Activated CD8-positive, alpha-beta memory T cell treated with anti-CD3 and anti-CD28 coated beads, Interleukin-2, amount 50 U/mL, for 48 hours (primary cell): ENCODE results near the gene BPIFB4.
"Not testable (repeated sequence)": the region's sequence is repeated elsewhere in the genome, so short reads cannot be mapped to it uniquely, and the experiment has no call there.

ENCODE experiments used
- DNase-seq: peaks from one replicate; pipeline ENCODE4 v3.0.0-alpha.2; 2020

BPIFB4 gene

DNA sequence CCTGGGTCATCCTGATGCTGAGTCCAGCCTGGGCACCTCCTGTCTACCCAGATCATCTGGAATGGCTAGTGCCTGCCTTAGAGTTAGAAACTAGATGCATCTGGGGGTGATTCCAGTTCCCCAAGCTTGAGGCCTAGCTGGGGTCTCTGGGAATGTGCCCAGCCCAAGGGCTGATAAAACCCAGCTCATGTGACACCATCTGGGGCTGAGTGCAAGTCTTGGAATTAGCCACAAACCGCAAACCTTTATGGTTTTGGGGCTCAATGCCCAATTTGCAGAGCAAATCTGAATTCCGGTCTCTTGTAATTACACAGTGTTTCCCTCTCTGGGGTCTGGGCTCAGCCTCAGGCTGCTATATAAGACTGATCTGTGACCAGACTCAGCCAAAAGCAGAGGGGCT lies at the start of gene BPIFB4:
BPIFB4 (plus strand) TSS at position 385 of the 400 bp plus-strand sequence. CDS start 1,884 bp downstream, outside the sequence.
- no peak for DNase-seq

DNA sequence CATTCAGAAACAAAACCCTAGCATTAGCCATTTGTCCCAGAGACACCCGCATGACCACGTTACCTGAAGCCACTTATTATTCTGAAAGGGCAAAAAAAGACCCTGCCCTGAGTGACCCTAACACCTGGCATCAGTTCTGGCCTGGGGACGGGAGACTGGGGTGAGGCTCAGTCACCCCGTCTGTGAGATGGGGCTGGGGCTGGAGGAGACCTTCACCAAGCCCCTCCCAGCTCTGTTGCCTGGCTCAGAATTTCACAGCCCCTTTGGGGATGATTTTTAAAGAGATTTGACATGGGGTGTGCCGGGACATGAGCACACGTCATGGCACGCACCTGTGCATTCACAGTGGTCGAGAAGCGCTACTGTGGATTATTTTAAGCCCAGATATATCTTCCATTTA lies 49.4 kb upstream of the BPIFB4 start:
- no peak for DNase-seq

DNA sequence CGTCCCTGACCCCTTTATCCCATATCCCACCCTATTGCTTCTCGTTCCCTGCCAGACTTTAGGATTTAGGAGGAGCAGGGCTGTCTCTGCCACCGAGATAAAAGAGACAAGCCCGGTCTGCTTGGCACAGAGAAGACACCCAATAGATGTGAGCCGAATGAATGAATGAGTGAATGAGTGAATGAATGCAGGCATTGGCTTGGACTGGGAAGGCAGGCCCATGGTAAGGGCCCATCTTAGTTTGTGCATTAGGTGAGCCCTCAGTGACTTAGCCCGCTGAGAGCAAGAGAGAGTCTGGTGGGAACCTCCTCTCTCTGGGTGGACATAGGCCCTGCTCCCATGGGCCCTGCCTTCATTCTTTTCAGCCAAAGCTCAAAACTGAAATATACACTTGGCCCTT lies 48.9 kb upstream of the BPIFB4 start:
- DNase-seq = no peak

DNA sequence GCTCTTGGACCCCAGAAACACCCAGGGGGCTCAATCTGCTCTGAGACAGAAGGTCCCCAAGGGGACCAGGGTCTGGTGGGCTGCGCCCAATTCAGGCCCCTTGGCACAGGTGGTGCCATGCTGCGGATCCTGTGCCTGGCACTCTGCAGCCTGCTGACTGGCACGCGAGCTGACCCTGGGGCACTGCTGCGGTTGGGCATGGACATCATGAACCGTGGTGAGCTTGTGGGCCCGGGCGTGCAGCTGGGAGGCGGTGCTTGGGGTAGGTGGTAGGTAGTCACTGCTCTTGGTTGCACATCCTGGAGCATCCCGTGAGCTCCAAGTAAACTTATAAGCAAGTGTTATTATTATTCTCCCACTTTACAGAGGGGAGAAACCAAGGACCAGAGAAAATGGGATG lies 47.9 kb upstream of the BPIFB4 start, which contains the start of gene BPIFB6:
BPIFB6 (plus strand) TSS at position 118 of the 400 bp plus-strand sequence; CDS start at position 118, 0 bp downstream.
- no peak for DNase-seq

DNA sequence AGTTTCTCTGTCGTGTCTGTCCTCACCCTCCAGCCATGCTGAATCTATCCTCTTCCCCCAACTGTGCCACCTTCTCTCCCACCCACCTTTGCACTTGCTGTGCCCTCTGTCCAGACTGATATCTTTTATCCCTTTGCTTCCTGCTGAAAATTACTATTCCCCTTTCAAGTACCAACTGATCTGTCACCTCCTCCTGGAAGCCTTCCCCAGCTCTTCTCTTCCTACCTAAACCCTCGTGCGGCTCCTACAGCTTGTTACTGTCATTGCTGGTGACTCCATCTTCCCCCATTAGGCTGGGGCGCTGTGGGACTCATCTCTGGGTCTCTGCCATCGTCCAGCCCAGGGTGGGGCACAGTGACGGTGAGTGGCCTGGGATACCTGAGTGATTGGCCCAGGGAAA lies 46.9 kb upstream of the BPIFB4 start:
- DNase-seq = no peak

DNA sequence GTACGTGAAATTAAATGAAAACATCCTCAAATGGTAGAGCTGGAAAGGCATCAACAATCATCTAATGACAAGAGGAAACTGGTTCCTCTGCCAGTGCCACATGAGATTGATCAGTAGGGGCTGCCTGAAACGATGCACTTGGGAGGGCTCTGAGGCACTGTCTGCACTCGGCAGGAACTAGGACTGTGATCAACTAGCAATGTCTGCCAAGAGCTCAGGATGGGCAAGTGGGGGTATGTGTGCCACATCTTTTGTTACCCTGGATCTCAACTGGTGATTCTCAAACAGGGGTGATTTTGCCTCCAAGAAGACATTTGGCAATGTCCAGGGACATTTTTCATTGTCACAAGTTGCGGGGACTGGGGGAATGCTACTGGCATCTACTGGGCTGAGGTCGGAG lies 46.1 kb upstream of the BPIFB4 start:
- no peak for DNase-seq

DNA sequence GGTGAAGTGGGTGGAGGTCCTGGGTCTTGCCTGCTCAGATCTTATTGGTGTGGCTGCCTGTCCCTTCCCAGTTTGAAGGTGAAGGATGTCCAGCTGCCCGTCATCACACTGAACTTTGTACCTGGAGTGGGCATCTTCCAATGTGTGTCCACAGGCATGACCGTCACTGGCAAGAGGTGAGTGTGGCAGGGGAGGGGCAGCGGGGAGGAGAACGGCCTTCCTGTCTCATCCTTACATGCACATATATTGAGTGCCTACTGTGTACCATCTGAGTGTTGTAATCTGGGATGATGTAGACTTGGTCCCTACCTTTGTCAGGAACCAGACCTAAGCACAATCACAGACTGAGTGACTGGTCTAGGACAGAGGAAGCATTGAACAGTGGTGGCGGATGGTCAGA lies 45.3 kb upstream of the BPIFB4 start:
- DNase-seq = no peak

DNA sequence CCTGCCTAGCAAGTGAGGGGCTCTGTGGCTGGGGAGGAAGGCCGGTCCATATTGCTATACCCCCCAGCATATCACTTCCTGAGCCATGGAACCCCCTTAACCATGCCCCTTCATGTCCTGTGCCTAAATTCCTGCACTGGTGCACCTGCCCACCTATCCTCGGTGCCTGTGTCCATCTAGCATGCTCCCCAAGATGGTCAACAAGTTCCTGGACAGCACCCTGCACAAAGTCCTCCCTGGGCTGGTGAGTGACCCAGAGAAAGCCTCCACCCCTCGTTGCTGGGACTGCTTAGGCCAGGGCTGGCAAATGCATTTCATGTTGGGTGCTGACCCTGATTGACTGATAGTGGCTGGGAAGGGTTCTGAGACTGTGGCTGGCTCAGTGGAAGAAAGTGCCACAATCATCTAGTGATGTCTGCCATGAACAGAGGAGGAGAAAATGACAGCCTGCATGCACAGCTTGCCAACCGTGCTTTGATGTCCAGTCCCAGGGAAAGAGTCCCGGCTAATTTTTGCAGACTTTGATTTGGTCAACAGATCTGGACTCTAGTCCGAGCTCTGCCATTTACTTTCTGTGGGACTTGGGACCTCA lies 44.4 kb upstream of the BPIFB4 start:
- no peak for DNase-seq

DNA sequence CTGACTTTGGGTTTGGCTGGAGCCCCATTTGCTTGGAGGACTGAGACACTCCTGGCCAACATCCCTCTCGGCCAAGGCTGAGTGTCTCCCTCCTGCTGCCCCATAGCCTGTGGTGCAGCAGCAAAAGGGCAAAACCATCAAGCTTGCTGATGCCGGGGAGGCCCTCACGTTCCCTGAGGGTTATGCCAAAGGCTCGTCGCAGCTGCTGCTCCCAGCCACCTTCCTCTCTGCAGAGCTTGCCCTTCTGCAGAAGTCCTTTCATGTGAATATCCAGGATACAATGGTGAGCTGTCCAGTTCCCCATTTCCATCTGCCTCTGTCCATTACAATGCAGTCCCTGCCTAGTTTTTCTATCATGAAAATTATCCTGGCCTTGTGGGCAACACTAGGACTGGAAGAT lies 42.0 kb upstream of the BPIFB4 start:
- DNase-seq = no peak

DNA sequence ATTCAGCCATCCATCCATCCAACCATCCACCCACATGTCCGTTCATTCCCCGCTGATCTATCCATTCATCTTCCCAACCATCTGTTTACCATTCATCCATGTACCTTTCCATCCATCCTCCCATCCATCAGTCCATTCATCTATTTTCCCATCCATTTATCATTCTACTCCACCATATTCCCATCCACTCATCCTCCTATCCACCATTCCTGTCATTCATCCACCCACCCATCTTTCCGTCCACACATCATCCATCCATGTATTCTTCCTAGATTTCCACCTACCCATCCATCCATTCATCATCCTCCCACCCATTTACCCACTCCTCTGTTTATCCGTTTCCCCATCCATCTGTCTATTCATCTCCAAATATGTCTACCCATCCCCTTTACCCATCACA lies 41.2 kb upstream of the BPIFB4 start:
- no peak for DNase-seq

DNA sequence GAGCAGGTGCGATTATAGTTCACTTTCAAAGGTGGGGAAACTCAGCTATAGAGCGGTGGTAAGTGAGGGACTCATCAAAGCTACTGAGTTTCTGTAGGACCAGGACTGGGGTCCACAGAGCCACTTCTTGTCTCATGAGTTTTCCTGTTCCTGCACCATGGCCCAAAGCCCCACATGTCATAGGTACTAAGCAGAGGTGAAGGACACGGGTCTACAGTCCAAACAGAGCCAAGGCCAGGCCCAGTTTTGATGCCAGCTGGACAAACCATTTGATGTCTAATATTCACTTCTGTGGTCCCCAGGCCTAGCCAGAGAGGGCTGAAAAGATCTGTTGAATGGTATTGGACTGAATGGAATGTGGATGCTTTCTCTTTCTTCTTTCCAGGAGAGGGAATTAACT lies 37.0 kb upstream of the BPIFB4 start:
- DNase-seq = no peak

DNA sequence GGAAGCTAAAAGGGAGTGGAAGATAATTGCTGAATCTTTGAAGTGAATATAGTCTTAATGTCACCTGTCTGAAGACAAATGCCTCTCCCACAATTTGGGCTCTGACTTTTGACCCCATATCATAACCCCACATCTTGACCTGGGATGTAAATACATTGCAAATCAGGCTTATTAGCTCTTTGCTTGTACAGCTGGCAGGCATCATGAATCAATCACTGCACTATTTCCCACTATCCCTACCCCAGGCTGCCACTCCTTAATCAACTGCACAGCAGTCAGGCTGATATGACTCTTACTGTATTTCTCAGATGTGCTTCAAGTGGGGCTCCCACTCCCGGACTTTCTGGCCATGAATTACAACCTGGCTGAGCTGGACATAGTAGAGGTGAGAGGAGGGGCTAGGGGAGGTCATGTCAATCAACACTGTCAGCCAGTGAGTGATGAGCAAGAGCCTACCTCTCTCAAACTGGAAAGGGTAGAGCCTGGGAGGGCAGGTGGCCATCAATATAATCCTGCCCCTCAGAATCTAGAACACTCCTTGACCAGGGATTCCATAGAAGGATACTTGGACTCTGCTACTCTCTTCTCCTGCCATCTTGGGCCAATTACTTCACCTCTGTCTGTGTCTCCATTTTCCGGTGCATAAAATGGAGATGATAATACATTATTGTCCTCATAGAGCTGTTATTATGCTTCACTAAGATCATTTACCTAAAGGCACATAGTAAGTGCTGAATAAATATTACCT lies 36.3 kb upstream of the BPIFB4 start:
- DNase-seq = no peak

DNA sequence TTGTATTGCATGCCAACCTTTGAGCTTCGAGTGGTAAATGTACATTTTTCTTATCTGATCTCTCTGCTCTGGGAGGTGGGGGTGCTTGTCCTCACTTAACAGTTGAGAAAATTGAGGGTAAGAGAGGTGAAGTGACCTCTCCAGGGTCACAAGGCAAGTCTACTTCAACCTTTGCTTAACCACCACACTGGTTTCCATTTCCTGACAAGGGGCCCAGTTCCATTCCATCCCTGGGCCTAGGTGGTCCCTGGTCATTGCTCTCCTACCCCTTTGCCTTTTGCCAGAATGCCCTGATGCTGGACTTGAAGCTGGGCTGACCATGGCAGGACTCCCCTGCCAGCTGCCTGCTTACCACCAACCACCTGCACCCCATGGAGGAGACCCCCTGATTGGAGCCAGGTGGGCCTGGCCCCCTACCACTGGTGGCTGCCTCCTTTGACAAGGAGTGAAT lies 35.7 kb upstream of the BPIFB4 start:
- no peak for DNase-seq

DNA sequence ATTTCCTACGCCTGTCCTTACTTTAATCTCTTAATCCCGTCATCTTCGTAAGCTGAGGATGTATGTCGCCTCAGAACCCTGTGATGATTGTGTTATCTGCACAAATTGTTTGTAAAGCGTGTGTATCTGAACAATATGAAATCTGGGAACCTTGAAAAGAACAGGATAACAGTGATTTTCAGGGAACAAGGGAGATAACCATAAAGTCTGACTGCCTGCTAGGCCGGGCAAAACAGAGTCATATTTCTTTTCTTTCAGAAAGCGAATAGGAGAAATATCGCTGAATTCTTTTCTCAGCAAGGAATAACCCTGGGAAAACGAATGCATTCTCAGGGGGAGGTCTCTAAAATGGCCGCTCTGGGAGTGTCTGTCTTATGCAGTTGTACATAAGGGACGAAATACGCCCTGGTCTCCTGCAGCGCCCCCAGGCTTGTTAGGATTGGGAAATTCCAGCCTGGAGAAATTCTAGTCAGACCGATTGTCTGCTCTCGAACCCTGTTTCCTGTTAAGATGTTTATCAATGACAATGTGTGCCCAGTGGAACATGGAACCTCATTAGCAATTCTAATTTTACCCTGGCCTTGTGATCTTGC lies 34.2 kb upstream of the BPIFB4 start:
- DNase-seq = not testable (repeated sequence)

DNA sequence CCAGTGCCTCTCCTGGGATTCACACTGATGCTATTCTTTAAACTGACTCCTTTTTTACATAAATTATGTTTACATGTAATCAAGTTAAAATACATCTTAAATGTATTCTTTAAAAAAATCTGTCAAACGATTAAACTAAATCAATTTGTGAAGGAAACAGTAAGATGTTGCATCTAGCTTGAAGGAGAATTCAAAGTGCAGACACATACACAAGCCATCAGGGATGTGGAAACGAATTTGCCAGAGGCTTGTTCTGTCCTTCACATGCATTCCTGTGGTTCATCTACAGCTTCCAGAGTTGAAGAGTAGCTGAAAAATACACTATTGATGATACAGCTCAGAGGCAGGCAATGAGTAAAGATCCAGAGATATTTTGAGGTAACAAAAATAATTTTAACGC lies 33.0 kb upstream of the BPIFB4 start:
- DNase-seq = no peak

DNA sequence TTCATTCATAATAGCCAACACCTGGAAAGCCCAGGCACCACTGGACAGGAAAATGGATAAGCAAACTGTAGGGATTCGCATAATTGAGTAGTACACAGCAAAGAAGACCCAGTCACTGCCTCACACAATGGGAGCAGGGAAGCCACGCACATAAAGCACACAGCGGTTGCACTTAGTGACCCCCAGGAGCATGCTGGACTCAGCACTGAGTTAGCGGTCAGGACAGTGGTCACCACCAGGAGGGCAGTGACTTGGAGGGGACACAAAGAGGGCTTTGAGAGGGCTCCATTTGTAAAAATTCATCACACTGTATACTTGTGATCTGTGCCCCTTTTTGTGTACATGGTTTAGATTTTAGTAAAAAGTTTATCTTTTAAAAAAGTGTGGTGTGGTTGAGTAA lies 28.1 kb upstream of the BPIFB4 start:
- no peak for DNase-seq

DNA sequence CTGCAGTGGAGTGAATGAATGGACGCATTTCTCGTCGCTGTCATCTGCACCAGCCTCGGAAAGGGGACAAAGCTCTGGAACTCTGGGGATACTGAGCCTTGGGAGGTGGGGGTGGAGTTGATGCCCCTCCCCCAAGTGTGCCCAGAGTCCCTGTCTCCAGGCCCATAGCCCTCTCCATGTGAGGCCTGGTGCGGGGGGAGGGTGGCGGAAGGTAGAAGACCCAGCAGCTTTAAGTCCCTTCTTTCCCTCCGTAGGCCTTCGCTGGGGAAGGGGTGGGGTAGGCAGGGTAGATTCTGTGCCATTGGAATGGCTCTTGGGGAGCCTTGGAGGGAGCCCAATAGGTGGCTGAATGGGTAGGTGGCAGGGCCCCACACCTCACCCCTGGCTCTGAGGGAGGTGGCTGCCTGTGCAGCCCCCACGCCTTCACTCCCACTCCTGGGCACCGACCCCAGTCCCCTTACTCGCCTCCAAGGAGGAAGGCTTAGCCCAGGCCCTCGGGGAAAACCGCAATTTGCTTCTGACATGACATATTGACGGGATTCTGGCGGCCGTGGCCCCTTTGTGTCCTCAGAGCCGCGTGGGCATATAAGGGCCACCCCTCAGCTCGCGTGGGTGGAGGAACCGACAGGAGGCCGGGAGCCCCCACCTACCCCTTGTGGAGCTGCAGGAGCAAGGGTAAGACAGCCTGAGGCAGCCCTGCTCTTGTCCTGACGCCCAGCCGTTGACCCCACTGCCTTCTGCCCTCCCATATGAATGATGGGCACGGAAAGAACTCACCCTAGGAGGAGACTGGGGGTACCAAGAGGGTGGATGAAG lies 25.9 kb upstream of the BPIFB4 start, which contains the start of gene BPIFB3:
BPIFB3 (plus strand) TSS at position 613 of the 816 bp plus-strand sequence. CDS start 1,533 bp downstream, outside the sequence.
- no peak for DNase-seq

DNA sequence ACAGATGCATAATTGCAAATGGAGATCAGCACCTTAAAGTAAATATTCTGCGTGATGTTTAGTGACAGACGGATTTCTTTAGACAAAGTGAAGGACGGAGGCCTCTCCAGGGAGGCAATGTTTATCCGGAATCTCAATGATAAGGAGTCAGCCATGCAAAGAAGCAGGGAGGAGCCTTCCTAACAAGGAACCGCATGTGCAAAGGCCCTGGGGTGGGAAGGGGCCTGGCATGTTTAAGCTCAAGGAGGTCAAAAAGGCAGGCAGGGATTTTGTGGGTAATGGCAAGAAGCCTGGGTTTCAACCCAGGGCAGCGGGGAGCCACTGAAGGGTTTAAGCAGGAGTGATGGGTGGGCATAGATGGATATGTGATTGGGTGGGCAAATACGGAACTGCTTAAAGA lies 25.1 kb upstream of the BPIFB4 start:
- no peak for DNase-seq

DNA sequence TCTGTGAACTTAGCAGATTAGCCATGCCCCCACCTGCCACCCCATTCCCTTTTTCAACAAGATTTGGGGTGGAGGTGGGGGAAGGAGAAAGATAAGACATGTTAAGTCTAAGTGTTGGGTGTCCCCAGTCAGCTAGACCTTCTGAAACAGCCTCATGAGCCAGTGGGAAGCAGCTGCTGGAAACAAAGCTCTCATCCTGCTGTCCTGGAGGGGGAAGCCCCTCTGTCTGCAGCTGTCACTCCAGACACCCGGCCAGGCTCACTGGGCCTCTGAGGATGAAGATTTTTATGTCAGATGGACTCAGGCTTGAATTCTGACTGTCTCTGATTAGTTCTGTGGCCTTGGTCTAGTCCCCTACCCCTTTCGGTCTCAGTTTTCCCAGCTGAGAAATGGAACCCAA lies 24.7 kb upstream of the BPIFB4 start:
- no peak for DNase-seq

DNA sequence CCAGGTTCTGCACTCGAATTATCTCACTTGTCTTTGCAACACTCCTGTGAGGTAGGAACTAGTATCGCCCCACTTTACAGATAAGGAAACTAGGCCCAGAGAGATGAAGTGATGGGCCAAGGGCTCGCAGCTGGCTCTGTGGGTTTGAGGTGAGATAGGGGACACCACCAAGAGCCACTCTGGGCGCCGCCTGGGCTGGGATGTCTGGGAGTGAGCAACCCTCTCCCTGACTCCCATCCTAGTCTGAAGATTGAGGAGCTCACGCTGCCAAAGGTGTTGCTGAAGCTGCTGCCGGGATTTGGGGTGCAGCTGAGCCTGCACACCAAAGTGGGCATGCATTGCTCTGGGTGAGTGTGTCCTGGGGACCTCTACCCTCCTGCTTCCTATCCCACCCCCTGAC lies 20.3 kb upstream of the BPIFB4 start:
- DNase-seq = no peak

DNA sequence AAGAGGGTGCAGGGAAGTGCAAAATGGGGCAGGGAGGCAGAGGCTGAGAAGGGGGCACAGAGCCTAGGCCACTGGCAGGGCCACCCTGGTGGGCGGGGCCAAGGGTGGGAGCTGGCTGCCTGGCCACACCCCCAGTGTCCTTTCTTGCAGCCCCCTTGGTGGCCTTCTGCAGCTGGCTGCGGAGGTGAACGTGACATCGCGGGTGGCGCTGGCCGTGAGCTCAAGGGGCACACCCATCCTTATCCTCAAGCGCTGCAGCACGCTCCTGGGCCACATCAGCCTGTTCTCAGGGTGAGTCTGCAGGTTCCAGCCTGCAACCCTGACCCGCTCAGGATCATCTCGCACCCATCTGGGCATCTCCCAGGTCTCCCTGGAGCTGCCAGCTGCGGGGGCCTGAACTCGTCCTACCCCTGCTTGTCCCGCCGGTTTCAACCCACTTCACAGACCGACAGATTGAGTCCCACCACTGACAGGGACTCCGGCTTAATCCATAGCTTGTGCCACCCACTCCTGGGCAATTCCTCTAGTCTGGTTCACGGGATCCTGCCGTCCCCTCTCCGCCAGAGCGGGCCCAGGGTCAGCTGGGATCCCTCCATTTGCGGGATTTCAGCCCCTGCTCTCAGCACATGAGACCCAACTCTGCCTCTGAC lies 19.6 kb upstream of the BPIFB4 start:
- no peak for DNase-seq

DNA sequence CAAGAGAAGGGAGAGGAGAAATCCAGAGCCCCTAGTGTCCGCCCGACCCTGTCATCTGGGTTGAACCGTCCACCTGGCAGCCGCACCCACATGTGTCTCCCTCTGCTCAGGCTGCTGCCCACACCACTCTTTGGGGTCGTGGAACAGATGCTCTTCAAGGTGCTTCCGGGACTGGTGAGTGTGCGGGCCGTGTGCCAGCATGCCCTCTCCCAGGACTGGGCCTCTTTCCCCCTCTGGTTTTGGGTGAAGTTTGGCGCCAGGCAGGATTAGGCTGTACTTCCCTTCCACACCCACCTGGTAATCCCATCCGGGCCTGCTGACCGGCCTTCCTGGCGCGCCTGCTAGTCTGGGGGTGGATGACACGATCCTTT lies 17.8 kb upstream of the BPIFB4 start:
- DNase-seq = no peak
